Measurements from ENCODE around the gene EYS. TPM values are rescaled to one million over a fixed set of nuclear protein-coding genes. Genes with fewer than 3 reads are reported as not detected.

Gene EYS
- total and polyA plus RNA-seq, 2 of the 13 experiments (the other 11 are each of a cell fraction or from before 2014, with no cell fraction given), result 0.04 to 0.07 TPM

DNA sequence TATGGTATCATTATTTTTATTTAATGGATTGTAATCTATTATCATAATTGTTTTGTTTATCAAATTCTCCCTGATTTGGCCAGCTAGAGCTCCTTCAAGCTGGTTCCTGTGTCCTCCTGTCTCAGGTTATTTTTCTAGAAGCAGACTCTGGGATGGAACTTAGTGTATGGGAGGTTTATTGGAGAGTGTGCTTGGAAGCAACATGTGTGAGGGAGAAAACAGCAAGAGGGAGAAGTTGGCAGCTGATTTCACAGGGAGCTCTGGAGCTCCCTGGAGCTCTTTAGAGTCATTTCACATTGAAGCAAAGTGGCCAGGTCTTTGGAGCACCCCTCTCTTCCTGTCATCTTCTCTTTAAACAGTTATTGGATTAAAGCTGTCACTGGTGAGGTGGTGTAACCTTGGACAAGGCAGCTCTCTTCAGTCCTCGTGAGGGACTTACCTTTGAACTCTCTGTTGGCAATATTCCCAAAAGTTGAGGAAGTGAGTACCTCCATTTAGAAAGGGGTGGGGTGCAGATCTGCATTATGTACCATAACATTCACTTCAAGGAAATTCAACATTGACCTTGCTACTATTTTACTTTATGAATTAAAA is 1967.8 kb downstream of the EYS start (continued):
- TF ChIP-seq NR1H2 (CRISPR knock-in tag; IDR thresholded peaks at IDR 0.05; ENCODE audit: borderline replicate concordance, low read depth) (no peak), ZNF777 (CRISPR knock-in tag; IDR thresholded peaks at IDR 0.05) (no peak), NFYB (CRISPR knock-in tag; IDR thresholded peaks at IDR 0.05) (no peak), ZNF205 (CRISPR knock-in tag; IDR thresholded peaks at IDR 0.05) (no peak), ZBTB43 (CRISPR knock-in tag; conservative IDR thresholded peaks at IDR 0.05) (no peak), HOXA9 (CRISPR knock-in tag; IDR thresholded peaks at IDR 0.05; ENCODE audit: borderline replicate concordance) (no peak), ZNF609 (CRISPR knock-in tag; IDR thresholded peaks at IDR 0.05; ENCODE audit: borderline replicate concordance) (peak; percentile 31; the same call in 1 of the 2 replicates), NFYC (CRISPR knock-in tag; IDR thresholded peaks at IDR 0.05) (no peak), MED8 (CRISPR knock-in tag; IDR thresholded peaks at IDR 0.05; ENCODE audit: insufficient replicate concordance) (no peak), ZNF10 (CRISPR knock-in tag; IDR thresholded peaks at IDR 0.05; ENCODE audit: borderline replicate concordance, low read depth) (no peak), ZNF30 (CRISPR knock-in tag; IDR thresholded peaks at IDR 0.05) (no peak), YY1 (IDR thresholded peaks at IDR 0.05; ENCODE audit: insufficient read depth, insufficient replicate concordance, low read depth, low read length) (no peak), ZNF101 (CRISPR knock-in tag; IDR thresholded peaks at IDR 0.05; ENCODE audit: borderline replicate concordance, low read depth) (no peak), MXI1 (IDR thresholded peaks at IDR 0.05; ENCODE audit: borderline replicate concordance, low read depth, low read length) (no peak; the same call in 2 of the 3 replicates), ZFP41 (CRISPR knock-in tag; IDR thresholded peaks at IDR 0.05; ENCODE audit: borderline replicate concordance) (no peak), ZMAT3 (CRISPR knock-in tag; conservative IDR thresholded peaks at IDR 0.05) (no peak), ZNF761 (CRISPR knock-in tag; conservative IDR thresholded peaks at IDR 0.05) (no peak), IRF2 (CRISPR knock-in tag; IDR thresholded peaks at IDR 0.05) (no peak)
- TF ChIP-seq, protein P1, sequence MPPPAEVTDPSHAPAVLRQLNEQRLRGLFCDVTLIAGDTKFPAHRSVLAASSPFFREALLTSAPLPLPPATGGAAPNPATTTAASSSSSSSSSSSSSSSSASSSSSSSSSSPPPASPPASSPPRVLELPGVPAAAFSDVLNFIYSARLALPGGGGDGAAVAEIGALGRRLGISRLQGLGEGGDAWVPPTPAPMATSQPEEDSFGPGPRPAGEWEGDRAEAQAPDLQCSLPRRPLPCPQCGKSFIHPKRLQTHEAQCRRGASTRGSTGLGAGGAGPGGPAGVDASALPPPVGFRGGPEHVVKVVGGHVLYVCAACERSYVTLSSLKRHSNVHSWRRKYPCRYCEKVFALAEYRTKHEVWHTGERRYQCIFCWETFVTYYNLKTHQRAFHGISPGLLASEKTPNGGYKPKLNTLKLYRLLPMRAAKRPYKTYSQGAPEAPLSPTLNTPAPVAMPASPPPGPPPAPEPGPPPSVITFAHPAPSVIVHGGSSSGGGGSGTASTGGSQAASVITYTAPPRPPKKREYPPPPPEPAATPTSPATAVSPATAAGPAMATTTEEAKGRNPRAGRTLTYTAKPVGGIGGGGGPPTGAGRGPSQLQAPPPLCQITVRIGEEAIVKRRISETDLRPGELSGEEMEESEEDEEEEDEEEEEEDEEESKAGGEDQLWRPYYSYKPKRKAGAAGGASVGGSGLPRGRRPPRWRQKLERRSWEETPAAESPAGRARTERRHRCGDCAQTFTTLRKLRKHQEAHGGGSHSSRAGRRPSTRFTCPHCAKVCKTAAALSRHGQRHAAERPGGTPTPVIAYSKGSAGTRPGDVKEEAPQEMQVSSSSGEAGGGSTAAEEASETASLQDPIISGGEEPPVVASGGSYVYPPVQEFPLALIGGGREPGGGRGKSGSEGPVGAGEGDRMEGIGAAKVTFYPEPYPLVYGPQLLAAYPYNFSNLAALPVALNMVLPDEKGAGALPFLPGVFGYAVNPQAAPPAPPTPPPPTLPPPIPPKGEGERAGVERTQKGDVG (CRISPR knock-in tag; IDR thresholded peaks at IDR 0.05; ENCODE audit: borderline replicate concordance), result no peak
- TF ChIP-seq, protein P2, sequence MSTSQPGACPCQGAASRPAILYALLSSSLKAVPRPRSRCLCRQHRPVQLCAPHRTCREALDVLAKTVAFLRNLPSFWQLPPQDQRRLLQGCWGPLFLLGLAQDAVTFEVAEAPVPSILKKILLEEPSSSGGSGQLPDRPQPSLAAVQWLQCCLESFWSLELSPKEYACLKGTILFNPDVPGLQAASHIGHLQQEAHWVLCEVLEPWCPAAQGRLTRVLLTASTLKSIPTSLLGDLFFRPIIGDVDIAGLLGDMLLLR (CRISPR knock-in tag; IDR thresholded peaks at IDR 0.05), result no peak

Data from HepG2 (cell line).